Measurements from ENCODE around the gene PHF21A.

GRCh38 chr11:46057489-46057888 lies 63.8 kb downstream of the PHF21A start:
- TF ChIP-seq POLR2AphosphoS5 (IDR thresholded peaks at IDR 0.05; ENCODE audit: insufficient read depth, low read depth, low read length) (no peak), CTCF (IDR thresholded peaks at IDR 0.05; ENCODE audit: extremely low read depth in 1 of 2, insufficient read depth in 1 of 2, low read depth in 1 of 2, low read length in 2 of 2) (no peak), POLR2A (IDR thresholded peaks at IDR 0.05; ENCODE audit: low read depth, low read length) (no peak), EZH2 (IDR thresholded peaks at IDR 0.05; ENCODE audit: borderline replicate concordance, low read depth, low read length, severe bottlenecking) (no peak), MYC (IDR thresholded peaks at IDR 0.05; ENCODE audit: low read depth, low read length) (no peak), MAX (IDR thresholded peaks at IDR 0.05; ENCODE audit: insufficient read depth, insufficient read length) (no peak), FOS (IDR thresholded peaks at IDR 0.05; ENCODE audit: borderline replicate concordance, insufficient read depth, low read length) (no peak), JUN (IDR thresholded peaks at IDR 0.05; ENCODE audit: borderline replicate concordance, insufficient read depth, insufficient read length, low read depth) (no peak)

All from endothelial cell of umbilical vein (primary cell).